ENCODE measurements around the gene CCDC80. TPM values are rescaled to one million over a fixed set of nuclear protein-coding genes. Genes with fewer than 3 reads are reported as not detected.
A peak's percentile ranks its signal among the peaks of the same experiment; 100 is the strongest.

CCDC80 gene
- total RNA-seq, 6 donors from 2014 or later = 2.1 to 354 (median 20.7) TPM

GRCh38 chr3:112685420-112685819, 44.5 kb upstream of the CCDC80 start:
- 59 to 77% methylated on average over 7 of the region's 7 CpGs for WGBS, 2 donors
- H3K4me1 ChIP-seq = no peaks in the 10 kb centered on the region
- no peak overlapping the region for H3K27ac ChIP-seq
- no peaks in the 10 kb centered on the region for H3K27me3 ChIP-seq
- H3K4me3 ChIP-seq = no peak overlapping the region
- TF ChIP-seq, protein P1, sequence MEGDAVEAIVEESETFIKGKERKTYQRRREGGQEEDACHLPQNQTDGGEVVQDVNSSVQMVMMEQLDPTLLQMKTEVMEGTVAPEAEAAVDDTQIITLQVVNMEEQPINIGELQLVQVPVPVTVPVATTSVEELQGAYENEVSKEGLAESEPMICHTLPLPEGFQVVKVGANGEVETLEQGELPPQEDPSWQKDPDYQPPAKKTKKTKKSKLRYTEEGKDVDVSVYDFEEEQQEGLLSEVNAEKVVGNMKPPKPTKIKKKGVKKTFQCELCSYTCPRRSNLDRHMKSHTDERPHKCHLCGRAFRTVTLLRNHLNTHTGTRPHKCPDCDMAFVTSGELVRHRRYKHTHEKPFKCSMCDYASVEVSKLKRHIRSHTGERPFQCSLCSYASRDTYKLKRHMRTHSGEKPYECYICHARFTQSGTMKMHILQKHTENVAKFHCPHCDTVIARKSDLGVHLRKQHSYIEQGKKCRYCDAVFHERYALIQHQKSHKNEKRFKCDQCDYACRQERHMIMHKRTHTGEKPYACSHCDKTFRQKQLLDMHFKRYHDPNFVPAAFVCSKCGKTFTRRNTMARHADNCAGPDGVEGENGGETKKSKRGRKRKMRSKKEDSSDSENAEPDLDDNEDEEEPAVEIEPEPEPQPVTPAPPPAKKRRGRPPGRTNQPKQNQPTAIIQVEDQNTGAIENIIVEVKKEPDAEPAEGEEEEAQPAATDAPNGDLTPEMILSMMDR (IDR thresholded peaks at IDR 0.05) = no peak
- TF ChIP-seq EP300 (IDR thresholded peaks at IDR 0.05) (no peak), POLR2A (IDR thresholded peaks at IDR 0.05) (no peak), POLR2AphosphoS5 (IDR thresholded peaks at IDR 0.05) (no peak)
- ATAC-seq (ENCODE audit: low FRiP score in 2 of 2) (no peak), DNase-seq (no peak)
- H3K36me3 ChIP-seq = no peaks in the 10 kb centered on the region
- H3K9me3 ChIP-seq = no peaks in the 10 kb centered on the region

DNA sequence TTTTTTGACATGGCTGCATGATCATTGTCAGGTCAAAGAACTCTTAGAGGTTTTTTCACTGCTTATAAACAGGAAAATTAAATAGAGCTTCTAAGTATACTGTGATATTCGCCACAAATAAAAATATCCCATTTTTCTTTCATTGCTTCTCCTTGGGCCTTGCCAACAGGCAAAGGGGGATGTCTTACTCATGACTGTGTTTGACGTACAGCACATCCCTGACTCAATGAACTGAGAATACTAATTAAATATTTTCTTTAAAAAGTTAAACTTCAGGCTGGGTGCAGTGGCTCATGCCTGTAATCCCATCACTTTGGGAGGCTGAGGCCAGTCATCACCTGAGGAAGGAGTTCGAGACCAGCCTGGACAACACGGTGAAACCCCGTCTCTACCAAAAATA, 41.4 kb upstream of the CCDC80 start:
- no peak overlapping the region for H3K27ac ChIP-seq
- H3K27me3 ChIP-seq = no peaks in the 10 kb centered on the region
- DNase-seq (no peak), ATAC-seq (ENCODE audit: low FRiP score in 2 of 2) (no peak)
- WGBS, 2 donors = 89 to 90% methylated on average over 5 of the region's 5 CpGs
- no peaks in the 10 kb centered on the region for H3K9me3 ChIP-seq
- H3K4me1 ChIP-seq = peaks cover 0 to 2% (median 1%) of the 10 kb centered on the region in 4 donors
- H3K4me3 ChIP-seq = no peak overlapping the region
- H3K36me3 ChIP-seq = no peaks in the 10 kb centered on the region
- TF ChIP-seq POLR2AphosphoS5 (IDR thresholded peaks at IDR 0.05) = no peak
- TF ChIP-seq POLR2A (IDR thresholded peaks at IDR 0.05) = no peak
- TF ChIP-seq EP300 (IDR thresholded peaks at IDR 0.05) = no peak
- TF ChIP-seq, protein P1 (IDR thresholded peaks at IDR 0.05) = no peak

DNA sequence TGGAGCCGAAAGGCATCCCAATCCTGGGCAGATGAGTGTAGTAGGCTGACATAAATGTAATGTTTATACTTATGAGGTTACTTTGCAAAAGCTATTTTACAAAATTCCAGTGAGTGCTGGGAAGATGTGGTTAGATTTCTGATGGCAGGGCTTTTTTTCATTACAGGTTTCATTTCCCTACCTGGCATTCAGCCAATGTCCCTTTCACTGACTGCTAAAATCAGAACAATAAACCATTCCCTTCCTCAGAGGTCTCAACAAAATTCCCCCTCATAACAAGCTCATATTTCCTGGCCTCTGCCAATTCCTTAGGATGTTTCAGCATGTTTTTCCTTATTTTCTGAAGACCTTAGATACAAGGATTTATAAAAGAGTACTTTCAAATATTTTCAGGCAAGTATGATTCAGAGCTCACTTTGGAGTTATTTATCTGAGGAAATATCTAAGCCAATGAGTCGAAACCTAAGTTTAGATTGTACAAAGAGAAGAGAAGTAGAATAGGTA, 40.9 kb upstream of the CCDC80 start:
- Histone ChIP-seq H3K4me1 (peaks cover 0 to 7% (median 6%) of the 10 kb centered on the region in 4 donors), H3K9me3 (no peaks in the 10 kb centered on the region), H3K36me3 (no peaks in the 10 kb centered on the region), H3K27ac (no peak overlapping the region), H3K27me3 (no peaks in the 10 kb centered on the region), H3K4me3 (no peak overlapping the region)
- ATAC-seq (ENCODE audit: low FRiP score in 2 of 2) = no peak
- TF ChIP-seq EP300 (IDR thresholded peaks at IDR 0.05) = no peak
- TF ChIP-seq, protein P1 (IDR thresholded peaks at IDR 0.05) = no peak
- no peak for TF ChIP-seq POLR2A (IDR thresholded peaks at IDR 0.05)
- TF ChIP-seq POLR2AphosphoS5 (IDR thresholded peaks at IDR 0.05) = no peak
- 72 to 79% methylated on average over 2 of the region's 2 CpGs for WGBS, 2 donors
- DNase-seq = no peak

DNA sequence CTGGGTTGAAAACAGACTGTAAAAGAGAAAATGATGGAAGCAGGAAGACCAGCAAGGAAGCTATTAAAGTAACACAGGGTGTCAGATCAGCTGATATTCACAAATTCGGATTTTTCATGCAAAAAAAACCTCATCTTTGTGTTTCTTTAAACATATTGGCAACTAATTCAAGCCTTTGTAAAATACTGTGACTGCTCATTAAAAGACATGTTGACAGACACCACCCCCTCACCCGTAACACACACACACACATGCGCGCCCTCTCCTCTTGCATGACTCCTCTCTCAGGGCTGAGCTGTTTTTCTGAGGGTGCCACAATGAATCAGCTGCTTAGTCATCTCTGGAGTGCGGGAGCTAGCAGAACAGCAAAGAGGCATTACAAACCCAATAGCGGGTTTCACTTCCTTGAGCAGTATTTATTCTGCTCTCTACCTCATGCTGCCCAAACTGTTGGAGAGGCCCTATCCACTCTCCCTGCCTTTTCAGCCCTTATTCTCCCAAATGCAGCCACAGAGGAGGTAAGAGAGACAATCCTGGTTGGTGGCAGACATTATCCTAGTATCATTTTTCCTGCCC, 35.8 kb upstream of the CCDC80 start:
- TF ChIP-seq POLR2A (IDR thresholded peaks at IDR 0.05) = no peak
- TF ChIP-seq POLR2AphosphoS5 (IDR thresholded peaks at IDR 0.05) = peak in 1 of 2 donors; percentile 21
- no peak for TF ChIP-seq EP300 (IDR thresholded peaks at IDR 0.05)
- peaks cover 13 to 23% (median 14%) of the 10 kb centered on the region in 4 donors for H3K4me1 ChIP-seq
- H3K9me3 ChIP-seq = no peaks in the 10 kb centered on the region
- ATAC-seq (ENCODE audit: low FRiP score in 2 of 2) (peak; percentile 92 to 94), DNase-seq (peak in 1 of 2 donors; percentile 74)
- no peaks in the 10 kb centered on the region for H3K27me3 ChIP-seq
- H3K27ac ChIP-seq = peak overlapping the region in 2 of 4 donors; percentile 4 to 12
- H3K4me3 ChIP-seq = no peak overlapping the region
- H3K36me3 ChIP-seq = no peaks in the 10 kb centered on the region
- WGBS, 2 donors = 19 to 31% methylated on average over 6 of the region's 6 CpGs

DNA sequence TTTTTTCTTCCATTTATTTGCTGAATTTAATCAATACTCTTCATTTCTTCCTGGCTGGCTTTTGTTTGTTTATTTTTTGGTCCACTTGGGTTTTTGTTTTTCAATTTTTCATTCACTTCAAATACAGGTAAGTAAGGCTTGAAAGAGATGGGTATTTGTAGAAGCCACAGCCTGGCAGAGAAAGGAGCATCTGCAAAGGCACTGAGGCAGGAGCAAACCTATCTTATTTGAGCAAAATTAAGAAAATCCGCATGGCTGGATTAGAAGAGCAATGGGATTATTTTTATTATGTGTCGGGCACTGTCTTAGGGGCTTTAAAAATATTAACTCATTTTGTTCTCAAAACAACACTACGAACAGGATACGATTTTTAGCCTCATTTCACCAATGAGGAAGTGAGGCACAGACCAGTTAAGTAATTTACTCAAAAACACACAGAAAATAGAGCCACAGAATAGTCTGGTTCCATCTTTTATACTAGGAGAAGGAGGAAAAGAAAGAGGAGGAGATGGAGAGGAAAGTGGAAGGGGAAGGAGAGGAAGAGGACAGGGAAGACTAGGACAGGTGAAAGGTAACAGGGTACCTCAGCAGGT, 35.1 kb upstream of the CCDC80 start:
- no peaks in the 10 kb centered on the region for H3K36me3 ChIP-seq
- no peaks in the 10 kb centered on the region for H3K9me3 ChIP-seq
- DNase-seq (no peak), ATAC-seq (ENCODE audit: low FRiP score in 2 of 2) (no peak)
- TF ChIP-seq, protein P1 (IDR thresholded peaks at IDR 0.05) = no peak
- no peak for TF ChIP-seq POLR2A (IDR thresholded peaks at IDR 0.05)
- TF ChIP-seq POLR2AphosphoS5 (IDR thresholded peaks at IDR 0.05) = no peak
- no peak for TF ChIP-seq EP300 (IDR thresholded peaks at IDR 0.05)
- H3K27ac ChIP-seq = peak overlapping the region in 1 of 4 donors; percentile 12
- H3K4me1 ChIP-seq = peaks cover 13 to 25% (median 17%) of the 10 kb centered on the region in 4 donors
- H3K27me3 ChIP-seq = no peaks in the 10 kb centered on the region
- H3K4me3 ChIP-seq = no peak overlapping the region
- 49 to 71% methylated on average over 4 of the region's 4 CpGs for WGBS, 2 donors
